MM.1S (cell line): Measurements from ENCODE around the gene ASPRV1.

Experiments used
- DNase-seq: peaks from one replicate; pipeline ENCODE4 v3.0.0-alpha.2; 2015
- H2AFZ ChIP-seq: fragments of 300-600 bp; sonication (generic); 2 replicates; pipeline ENCODE4 v1.6.0; 2016; ENCODE audit warnings: antibody characterized with exemption, low read length
- H3F3A ChIP-seq: fragments of 300-600 bp; sonication (generic); 2 replicates; pipeline ENCODE4 v1.6.1; 2016; ENCODE audit warnings: mild to moderate bottlenecking, antibody characterized with exemption, low read length, moderate library complexity, mixed read lengths; ENCODE audit not compliant: insufficient read depth
- H3K27ac ChIP-seq: fragments of 300-600 bp; sonication (generic); 2 replicates; pipeline ENCODE4 v1.5.1; 2016; ENCODE audit warnings: mild to moderate bottlenecking, low read length
- H3K27me3 ChIP-seq: fragments of 300-600 bp; sonication (generic); replicated peaks from 2 replicates; pipeline ENCODE4 v1.6.0; 2016; ENCODE audit warnings: low read length; ENCODE audit not compliant: insufficient read depth
- H3K36me3 ChIP-seq: fragments of 300-600 bp; sonication (generic); replicated peaks from 2 replicates; pipeline ENCODE4 v1.6.1; 2016; ENCODE audit warnings: mild to moderate bottlenecking, low read length, mixed read lengths; ENCODE audit not compliant: insufficient read depth
- H3K4me1 ChIP-seq: fragments of 300-600 bp; sonication (generic); 2 replicates; pipeline ENCODE4 v1.6.1; 2016; ENCODE audit warnings: low read length, mixed read lengths
- H3K4me2 ChIP-seq: fragments of 300-600 bp; sonication (generic); 2 replicates; pipeline ENCODE4 v1.6.0; 2016; ENCODE audit warnings: low read depth, low read length
- H3K4me3 ChIP-seq: fragments of 300-600 bp; sonication (generic); 2 replicates; pipeline ENCODE4 v1.5.1; 2016; ENCODE audit warnings: low read length, mixed read lengths
- H3K79me2 ChIP-seq: fragments of 300-600 bp; sonication (generic); 2 replicates; pipeline ENCODE4 v1.6.1; 2016; ENCODE audit warnings: mixed run types, low read length, mixed read lengths
- H3K9ac ChIP-seq: fragments of 300-600 bp; sonication (generic); 2 replicates; pipeline ENCODE4 v1.6.1; 2016; ENCODE audit warnings: low read length, mixed read lengths
- H3K9me2 ChIP-seq: fragments of 300-600 bp; sonication (generic); replicated peaks from 2 replicates; pipeline ENCODE4 v1.6.1; 2016; ENCODE audit warnings: mild to moderate bottlenecking, low read length, mixed read lengths; ENCODE audit not compliant: insufficient read depth
- H3K9me3 ChIP-seq: fragments of 300-600 bp; sonication (generic); replicated peaks from 2 replicates; pipeline ENCODE4 v1.6.1; 2016; ENCODE audit warnings: mild to moderate bottlenecking, low read length, mixed read lengths; ENCODE audit not compliant: insufficient read depth
- H4K20me1 ChIP-seq: fragments of 300-600 bp; sonication (generic); 2 replicates; pipeline ENCODE4 v1.6.1; 2016; ENCODE audit warnings: mild to moderate bottlenecking, low read length, moderate library complexity, mixed read lengths; ENCODE audit not compliant: insufficient read depth
- EZH2 ChIP-seq: fragments of 300-600 bp; sonication (generic); optimal IDR thresholded peaks from 2 replicates; pipeline ENCODE3; 2017; ENCODE audit warnings: low read depth, mild to moderate bottlenecking, antibody characterized with exemption, low read length, mixed read lengths
- EZH2phosphoT487 ChIP-seq: fragments of 300-600 bp; sonication (generic); IDR thresholded peaks from 2 replicates; pipeline ENCODE4 v1.6.1; 2018; ENCODE audit warnings: antibody characterized with exemption, low read length
- TF ChIP-seq, protein P1 (sequence below): fragments of 300-600 bp; sonication (generic); IDR thresholded peaks from 2 replicates; pipeline ENCODE4 v1.5.1; 2016; ENCODE audit warnings: antibody characterized with exemption, low read length, mixed read lengths

ASPRV1 gene

DNA sequence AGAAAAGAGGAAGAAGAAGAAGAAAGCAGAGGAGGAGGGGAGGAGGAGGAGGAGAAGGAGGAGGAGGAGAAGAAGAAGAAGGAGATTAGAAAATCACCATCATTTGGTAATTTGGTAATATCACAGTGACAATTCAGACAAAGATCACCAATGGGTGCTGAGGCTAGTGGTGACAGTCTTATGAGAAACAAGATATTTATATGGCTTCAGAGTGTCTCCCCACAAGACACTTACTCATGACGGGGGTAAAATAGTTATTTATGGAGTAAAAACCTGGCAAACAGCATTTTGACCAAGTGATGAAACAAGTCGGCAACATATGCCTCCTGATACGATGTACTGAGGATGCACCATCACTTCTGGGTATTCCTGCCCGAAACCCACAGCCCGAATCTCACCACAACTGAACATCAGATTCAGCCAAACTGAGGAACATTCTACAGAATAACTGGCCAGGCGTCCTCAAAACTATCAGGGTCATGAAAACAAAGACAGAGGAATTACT is 4.9 kb downstream of the ASPRV1 start:
- Histone ChIP-seq H3K4me3 (no peak overlapping the region), H3K4me1 (no peaks in the 10 kb centered on the region), H3K9me3 (no peaks in the 10 kb centered on the region), H3F3A (no peaks in the 10 kb centered on the region), H3K27ac (no peak overlapping the region), H2AFZ (no peak overlapping the region), H3K9me2 (no peaks in the 10 kb centered on the region), H3K4me2 (no peak overlapping the region), H4K20me1 (no peaks in the 10 kb centered on the region), H3K79me2 (no peaks in the 10 kb centered on the region), H3K36me3 (no peaks in the 10 kb centered on the region), H3K9ac (no peak overlapping the region), H3K27me3 (no peaks in the 10 kb centered on the region)
- TF ChIP-seq EZH2phosphoT487 (no peak), EZH2 (no peak)
- TF ChIP-seq, protein P1, sequence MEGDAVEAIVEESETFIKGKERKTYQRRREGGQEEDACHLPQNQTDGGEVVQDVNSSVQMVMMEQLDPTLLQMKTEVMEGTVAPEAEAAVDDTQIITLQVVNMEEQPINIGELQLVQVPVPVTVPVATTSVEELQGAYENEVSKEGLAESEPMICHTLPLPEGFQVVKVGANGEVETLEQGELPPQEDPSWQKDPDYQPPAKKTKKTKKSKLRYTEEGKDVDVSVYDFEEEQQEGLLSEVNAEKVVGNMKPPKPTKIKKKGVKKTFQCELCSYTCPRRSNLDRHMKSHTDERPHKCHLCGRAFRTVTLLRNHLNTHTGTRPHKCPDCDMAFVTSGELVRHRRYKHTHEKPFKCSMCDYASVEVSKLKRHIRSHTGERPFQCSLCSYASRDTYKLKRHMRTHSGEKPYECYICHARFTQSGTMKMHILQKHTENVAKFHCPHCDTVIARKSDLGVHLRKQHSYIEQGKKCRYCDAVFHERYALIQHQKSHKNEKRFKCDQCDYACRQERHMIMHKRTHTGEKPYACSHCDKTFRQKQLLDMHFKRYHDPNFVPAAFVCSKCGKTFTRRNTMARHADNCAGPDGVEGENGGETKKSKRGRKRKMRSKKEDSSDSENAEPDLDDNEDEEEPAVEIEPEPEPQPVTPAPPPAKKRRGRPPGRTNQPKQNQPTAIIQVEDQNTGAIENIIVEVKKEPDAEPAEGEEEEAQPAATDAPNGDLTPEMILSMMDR = no peak
- no peak for DNase-seq

DNA sequence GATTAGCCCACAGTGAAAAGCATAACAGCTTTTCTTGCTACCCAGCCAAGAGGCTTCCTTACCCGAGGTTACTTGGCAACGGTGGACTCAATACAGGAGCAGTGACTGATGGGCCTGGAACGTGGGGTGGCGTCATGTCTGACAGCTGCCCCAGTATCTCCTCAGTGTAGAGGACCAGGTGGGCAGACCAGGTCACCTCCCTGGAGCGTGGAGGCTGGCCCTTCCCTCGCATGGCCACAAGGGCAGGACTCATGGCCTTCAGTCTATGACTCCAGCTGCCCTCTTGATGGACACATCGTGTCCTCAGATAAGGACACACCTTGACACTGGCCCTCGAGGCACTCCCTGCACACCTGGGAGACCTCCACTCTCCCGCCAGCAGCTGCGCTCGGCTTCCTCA is 6.4 kb downstream of the ASPRV1 start:
- no peak overlapping the region for H3K27ac ChIP-seq
- H3K27me3 ChIP-seq = no peaks in the 10 kb centered on the region
- no peaks in the 10 kb centered on the region for H3F3A ChIP-seq
- H3K9me2 ChIP-seq = no peaks in the 10 kb centered on the region
- no peaks in the 10 kb centered on the region for H3K4me1 ChIP-seq
- H3K79me2 ChIP-seq = no peaks in the 10 kb centered on the region
- no peak overlapping the region for H3K4me2 ChIP-seq
- TF ChIP-seq, protein P1 = no peak
- TF ChIP-seq EZH2phosphoT487 (no peak), EZH2 (no peak)
- H3K9ac ChIP-seq = no peak overlapping the region
- no peak for DNase-seq
- no peak overlapping the region for H2AFZ ChIP-seq
- H4K20me1 ChIP-seq = no peaks in the 10 kb centered on the region
- H3K4me3 ChIP-seq = no peak overlapping the region
- no peaks in the 10 kb centered on the region for H3K9me3 ChIP-seq
- no peaks in the 10 kb centered on the region for H3K36me3 ChIP-seq

DNA sequence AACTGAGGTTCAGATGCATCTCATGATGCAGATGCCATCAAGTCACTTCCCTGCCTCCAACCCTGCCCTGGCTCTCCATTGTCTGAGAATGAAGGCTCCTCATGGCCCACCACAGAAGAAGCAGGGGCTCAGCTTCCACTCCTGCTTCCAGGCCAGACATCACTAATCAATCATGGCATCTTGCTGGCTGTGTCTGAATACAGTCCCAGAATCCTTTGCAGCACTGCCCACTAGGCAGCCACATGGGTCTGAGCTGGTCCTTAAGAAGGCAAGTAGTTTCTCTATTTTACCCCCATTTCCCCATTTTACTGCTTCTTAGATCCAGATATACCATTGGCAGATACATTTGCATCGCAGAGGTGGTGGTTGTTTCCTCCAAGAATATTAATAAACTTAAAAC is 7.3 kb downstream of the ASPRV1 start:
- Histone ChIP-seq H3K27ac (no peak overlapping the region), H2AFZ (no peak overlapping the region), H3K36me3 (no peaks in the 10 kb centered on the region), H3K4me1 (no peaks in the 10 kb centered on the region), H3K4me3 (no peak overlapping the region), H3K9ac (no peak overlapping the region), H3K9me2 (no peaks in the 10 kb centered on the region), H3K4me2 (no peak overlapping the region), H3K9me3 (no peaks in the 10 kb centered on the region), H3K27me3 (no peaks in the 10 kb centered on the region), H4K20me1 (no peaks in the 10 kb centered on the region), H3K79me2 (no peaks in the 10 kb centered on the region), H3F3A (no peaks in the 10 kb centered on the region)
- TF ChIP-seq EZH2phosphoT487 (no peak), EZH2 (no peak)
- TF ChIP-seq, protein P1 = no peak
- no peak for DNase-seq
